Upper lobe of left lung (tissue), 4 donors: Measurements from ENCODE around the gene PCGF3.

ENCODE experiments used
- CTCF ChIP-seq, 6 experiments: fragments of 450-650 bp in 4 of 6; fragments of 200-600 bp in 2 of 6; sonication (generic) in 2 of 6; IDR thresholded peaks; one replicate each; pipeline ENCODE4 v1.5.1; 2016 to 2019; ENCODE audit warnings: antibody characterized with exemption in 6 of 6
- POLR2A ChIP-seq, 4 donors: fragments of 450-650 bp; IDR thresholded peaks; one replicate each; pipeline ENCODE4 v1.5.1; 2016 to 2017; ENCODE audit warnings: antibody characterized with exemption in 4 of 4, mild to moderate bottlenecking in 2 of 4

DNA sequence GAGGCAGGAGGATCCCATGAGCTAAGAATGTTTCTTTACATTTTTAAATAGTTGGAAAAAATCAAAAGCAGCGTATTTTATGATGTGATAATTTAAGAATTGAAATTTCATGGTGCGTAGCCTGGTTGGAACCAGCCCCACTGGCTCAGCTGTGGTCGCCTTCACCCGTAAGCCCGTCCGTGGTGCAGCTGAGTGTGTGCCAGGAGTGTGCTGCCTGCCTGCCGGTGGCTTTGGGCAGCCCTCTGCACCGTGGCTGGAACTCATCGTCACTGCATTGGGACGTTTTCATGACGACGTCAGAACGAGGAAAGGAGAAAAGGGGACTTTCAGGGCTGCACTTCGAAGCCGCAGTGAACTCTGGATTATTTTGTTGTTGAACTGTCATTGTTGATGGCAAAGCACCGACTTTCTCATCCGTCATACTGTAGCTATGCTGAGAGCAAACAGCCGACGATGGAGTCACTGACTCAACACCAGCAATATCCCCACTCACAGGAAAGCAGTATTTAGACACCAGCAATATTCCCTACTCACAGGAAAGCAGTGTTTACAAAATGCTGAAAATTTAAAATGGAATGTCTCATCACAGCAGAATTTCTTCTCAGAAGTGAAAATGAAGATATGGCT lies 35.1 kb downstream of the PCGF3 start:
- TF ChIP-seq CTCF (IDR thresholded peaks at IDR 0.05): no peak
- no peak for TF ChIP-seq POLR2A (IDR thresholded peaks at IDR 0.05)
